Caki2 (cell line): ENCODE measurements around the gene MAN1B1. TPM values are rescaled to one million over a fixed set of nuclear protein-coding genes. Genes with fewer than 3 reads are reported as not detected.

Experiments
- DNase-seq: peaks from one replicate; pipeline ENCODE4 v3.0.0-alpha.2; 2015; ENCODE audit warnings: low read depth
- in situ Hi-C: cut with HindIII; loops from 2 replicates; pipeline ENCODE4 v1.10.0; 2016; ENCODE audit warnings: low sequenced_read_pairs, low pct_unique_long_range_greater_than_20kb, mixed read lengths
- total RNA-seq: library from RNA; depleted of rRNA; stranded (reverse); fragments of >200 nt; shearing (Covaris generic); gene quantifications from 2 replicates; pipeline ENCODE4 v1.2.3, GENCODE V29; 2014; ENCODE audit warnings: low replicate concordance

MAN1B1 gene
- total RNA-seq, 1 experiment from 2014 or later, result 79.4 TPM

GRCh38 chr9:137079401-137079787 lies 7.4 kb upstream of the MAN1B1 start:
- no peak for DNase-seq
- in situ Hi-C loops, result no loop called here

DNA sequence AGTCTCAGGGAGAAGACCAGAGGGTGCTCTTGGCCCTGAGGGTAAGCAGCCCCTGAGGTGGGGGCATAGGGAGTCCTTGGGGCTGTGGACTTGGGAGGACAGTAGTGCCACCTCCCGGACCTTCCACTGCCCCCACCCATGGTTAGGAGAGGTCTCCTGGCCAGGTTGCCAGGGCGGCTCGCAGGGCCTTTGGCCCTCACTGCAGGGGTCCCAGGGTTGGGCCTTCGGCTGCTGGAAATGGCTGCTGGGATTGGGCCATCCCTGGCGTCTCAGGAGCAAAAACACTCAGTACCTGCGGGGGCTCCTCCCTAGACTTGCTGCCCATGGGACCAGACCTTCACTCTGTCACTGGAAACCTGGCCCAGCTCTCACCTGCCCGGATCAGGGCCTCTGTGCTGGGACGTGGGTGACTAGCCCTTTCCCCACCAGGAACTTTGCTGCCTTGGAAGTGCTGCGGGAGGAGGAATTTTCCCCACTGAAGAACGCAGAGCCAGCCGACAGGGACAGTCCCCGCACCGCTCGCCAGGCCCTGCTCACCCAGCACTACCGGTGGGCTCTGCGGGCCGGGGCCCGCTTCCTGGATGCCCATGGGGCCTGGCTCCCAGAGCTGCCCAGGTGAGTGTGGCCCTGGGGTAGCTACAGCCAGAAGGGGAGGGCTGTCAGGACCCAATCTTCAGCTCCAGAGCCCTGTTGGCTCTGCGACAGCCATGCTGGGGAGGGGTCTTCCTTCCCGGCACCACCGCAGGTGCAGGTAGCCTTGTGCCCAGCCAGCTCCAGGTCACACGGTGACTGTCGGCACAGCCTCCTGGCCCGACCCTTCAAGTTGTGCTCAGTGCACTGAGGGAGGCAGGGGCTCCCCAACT lies 6.3 kb upstream of the MAN1B1 start:
- in situ Hi-C loops, result no loop called here
- no peak for DNase-seq

DNA sequence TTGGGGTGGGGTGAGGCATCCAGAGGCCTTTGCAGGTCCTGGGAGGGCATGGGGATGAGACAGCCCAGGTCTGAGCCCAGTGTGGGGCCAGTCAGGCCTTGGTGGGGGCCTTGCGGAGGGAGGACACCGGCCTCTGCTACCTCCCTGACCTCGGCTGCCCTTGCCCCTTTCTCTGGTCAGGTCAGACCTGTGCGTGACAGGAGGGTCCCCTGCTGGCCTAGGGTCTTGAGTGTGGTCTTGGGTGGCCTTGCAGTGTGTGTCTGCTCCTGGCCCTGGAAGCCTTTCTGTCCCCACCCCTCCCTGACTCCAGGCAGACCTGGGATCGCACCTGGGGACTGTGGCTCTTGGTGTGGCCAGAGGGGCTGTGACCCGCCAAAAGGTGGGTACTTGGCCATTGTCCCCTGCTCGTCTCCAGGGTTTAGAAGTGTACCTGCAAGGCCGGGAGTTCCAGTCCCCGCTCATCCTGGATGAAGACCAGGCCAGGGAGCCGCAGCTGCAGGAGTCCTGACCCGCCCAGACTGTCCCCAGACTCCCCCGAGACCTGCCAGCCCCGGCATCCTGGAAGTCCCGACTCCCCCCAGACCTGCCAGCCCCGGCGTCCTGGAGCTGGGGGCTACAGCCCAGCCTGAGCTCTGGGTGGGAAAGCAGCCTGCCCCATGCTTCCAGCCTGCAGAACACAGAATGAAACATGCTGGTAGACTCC lies 4.4 kb upstream of the MAN1B1 start:
- DNase-seq, result no peak
- in situ Hi-C loops, result no loop called here

DNA sequence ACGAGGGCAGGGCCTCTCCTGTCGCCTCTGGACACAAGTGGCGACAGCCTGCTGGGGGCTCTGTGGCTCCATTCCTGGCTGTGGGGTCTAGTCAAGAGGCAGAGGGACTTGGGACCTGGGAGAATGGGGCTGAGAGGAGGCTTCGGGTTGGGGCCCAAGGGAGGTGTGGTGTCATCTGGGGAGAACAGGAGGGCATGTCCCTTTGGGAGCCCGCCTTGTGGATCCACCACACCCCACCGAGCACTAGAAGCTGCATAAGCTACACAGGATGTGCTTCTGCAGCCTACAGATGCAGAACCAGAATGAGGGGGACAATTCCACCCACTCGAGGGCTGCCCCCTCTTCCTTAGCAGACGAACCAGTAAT lies 3.9 kb upstream of the MAN1B1 start:
- no peak for DNase-seq
- in situ Hi-C loops, result no loop called here

DNA sequence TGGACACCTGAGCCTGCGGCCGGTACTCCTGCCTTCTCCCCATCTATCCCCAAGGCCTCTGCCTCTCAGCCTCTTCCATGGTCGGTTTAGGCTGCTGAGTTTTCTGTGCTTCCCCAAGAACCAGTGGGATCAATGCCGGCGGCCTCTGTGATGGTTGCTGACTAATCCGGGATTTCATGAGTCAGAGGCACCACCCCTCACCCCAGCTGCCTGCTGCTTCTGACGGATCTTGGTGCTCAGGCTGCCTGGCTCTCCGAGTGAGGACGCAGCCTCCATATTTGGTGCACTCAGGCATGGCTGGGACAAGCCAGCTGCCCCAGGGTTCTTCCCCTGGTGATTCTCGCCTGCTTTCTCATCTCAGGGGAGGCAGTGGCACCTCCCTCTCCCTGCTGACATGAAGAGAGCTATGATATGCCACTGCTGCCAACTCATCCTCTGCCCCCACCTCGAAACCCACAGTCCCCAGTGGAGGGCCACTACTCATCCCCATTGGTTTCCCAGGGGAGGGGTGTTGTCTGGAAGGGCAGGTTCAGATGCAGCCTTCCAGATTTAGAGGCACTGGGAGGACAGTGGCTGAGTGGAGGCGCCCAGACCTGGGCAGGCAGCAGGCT lies 3.3 kb upstream of the MAN1B1 start:
- DNase-seq, result peak; percentile 97
- in situ Hi-C loops, result no loop called here

DNA sequence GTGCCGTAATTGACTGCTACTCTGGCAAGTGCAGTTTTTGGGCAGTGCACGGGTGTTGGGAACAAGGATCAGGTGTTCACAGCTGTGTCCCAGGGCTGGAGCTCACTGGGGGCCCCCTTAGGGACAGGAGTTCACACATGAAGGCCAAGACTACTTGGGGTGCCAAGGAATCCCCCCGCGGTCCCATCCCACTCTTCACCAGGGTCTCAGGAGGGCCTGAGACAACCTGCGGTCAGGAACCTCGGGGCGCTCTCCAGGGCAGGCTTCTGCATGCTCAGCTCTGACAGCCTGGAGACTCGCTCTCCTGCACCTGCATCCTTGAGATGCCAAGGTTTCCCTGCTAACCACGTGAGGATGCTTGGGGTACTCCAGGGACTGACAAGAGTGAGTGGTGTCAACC lies 2.3 kb upstream of the MAN1B1 start:
- no peak for DNase-seq
- in situ Hi-C loops, result no loop called here

- in situ Hi-C loops, result no loop called here
- no peak for DNase-seq
Measured at GRCh38 chr9:137085920-137086530, 760 bp upstream of the MAN1B1 start.

GRCh38 chr9:137087409-137087925 lies 682 bp downstream of the MAN1B1 start:
- DNase-seq, result no peak
- in situ Hi-C loops, result no loop called here

GRCh38 chr9:137088121-137088520 lies 1.3 kb downstream of the MAN1B1 start:
- in situ Hi-C loops, result no loop called here
- DNase-seq, result no peak

GRCh38 chr9:137089232-137089947 lies 2.6 kb downstream of the MAN1B1 start:
- DNase-seq, result no peak
- in situ Hi-C loops, result no loop called here

- DNase-seq, result no peak
- in situ Hi-C loops, result no loop called here
Measured at GRCh38 chr9:137095664-137096517, 9.1 kb downstream of the MAN1B1 start.

DNA sequence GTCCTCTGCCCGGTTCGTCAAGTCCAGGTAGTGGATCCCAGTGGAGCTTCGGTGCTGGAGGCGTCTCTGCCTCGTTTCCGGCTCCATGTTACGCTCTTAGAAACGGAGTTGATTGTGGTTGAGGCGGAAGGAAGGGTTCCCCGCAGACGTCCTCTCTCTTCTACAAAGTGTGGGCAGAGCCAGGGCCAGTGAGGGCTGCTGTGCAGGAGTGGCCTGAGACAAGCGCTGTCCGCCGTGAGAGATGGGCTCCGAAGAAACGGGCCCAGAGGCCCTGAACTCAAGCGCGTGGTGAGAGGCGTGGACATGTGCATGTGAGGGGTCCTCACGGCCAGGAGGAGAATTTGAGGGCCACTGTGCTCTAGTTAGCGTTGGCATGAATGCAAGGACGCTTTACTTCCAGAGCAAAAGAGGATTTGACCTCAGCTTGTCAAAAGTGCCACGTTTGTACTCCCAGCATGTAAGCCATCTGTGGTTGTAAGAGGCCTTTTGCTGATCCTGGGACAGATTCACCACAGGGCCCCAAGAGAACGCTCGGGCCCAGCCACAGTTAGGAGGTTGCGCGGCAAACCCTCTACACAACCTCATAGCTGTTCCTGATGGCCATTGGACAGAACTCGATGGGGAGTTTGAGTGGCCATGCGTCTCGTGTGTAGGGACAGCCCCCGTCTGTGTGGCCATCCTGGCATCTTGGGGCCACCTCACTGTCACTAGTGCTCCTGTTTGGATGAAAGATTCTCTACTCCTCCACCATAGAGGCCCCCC lies 10.2 kb downstream of the MAN1B1 start:
- in situ Hi-C loops, result no loop called here
- DNase-seq, result no peak

DNA sequence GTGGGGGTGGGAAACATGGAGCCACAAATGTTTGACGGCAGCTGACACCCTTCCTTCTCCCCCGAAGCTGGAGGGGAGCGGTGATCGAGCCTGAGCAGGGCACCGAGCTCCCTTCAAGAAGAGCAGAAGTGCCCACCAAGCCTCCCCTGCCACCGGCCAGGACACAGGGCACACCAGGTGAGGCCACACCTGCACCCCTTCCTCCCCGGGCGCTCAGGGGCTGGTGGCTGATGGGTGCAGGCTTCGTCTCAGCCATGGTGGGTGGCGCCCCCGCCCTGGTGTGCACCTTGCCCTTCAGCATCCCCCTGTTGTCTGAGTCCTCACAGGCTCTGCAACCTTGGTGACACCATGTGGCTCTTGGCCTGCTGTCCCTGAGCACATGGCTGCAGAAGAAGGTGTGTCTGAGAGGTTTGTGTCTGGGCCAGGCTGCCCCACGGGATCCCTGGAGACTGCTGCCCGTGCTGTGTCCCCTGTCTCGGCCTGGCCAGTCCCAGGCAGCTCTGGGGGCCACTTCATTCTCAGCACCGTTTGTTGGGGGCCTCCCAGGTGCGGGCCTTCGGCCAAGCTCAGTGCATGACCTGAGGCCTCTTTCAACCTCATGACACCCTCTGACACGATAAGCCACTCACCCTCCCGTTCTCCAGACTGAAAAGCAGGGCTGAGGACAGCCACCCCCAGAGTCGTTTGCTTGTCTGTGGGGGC lies 11.1 kb downstream of the MAN1B1 start:
- in situ Hi-C loops, result no loop called here
- no peak for DNase-seq

- in situ Hi-C loops, result no loop called here
- DNase-seq, result no peak
Measured at GRCh38 chr9:137099231-137099630, 12.4 kb downstream of the MAN1B1 start.

- in situ Hi-C loops, result no loop called here
- no peak for DNase-seq
Measured at GRCh38 chr9:137103206-137103999, 16.6 kb downstream of the MAN1B1 start.
